IMR-90 (cell line): ENCODE measurements around the gene MTPN. TPM values are rescaled to one million over a fixed set of nuclear protein-coding genes. Genes with fewer than 3 reads are reported as not detected.

Experiments
- ATAC-seq: fragments of 200-7000 bp; cut with Tn5 transposase; 2 replicates; pipeline ENCODE4 v1.9.1; 2020; ENCODE audit warnings: low read depth, mild to moderate bottlenecking, moderate library complexity
- BruUV-seq: library from RNA; stranded (reverse); fragments of 400-500 nt; replicated peaks from 2 replicates; lab custom pipeline; 2021; lab: Mats Ljungman, UMichigan
- CTCF ChIA-PET: fragments of 300-600 bp; formaldehyde crosslinking; extraction: SDS; loops from one replicate; lab custom pipeline; 2021; ENCODE audit warnings: antibody characterized with exemption; lab: Yijun Ruan, JAX
- POLR2A ChIA-PET: fragments of 300-600 bp; sonication (Branson Sonifier 250); formaldehyde crosslinking; loops from one replicate; lab custom pipeline; 2022; ENCODE audit warnings: antibody characterized with exemption; ENCODE audit not compliant: unreplicated experiment; lab: Charles Lee
- DNase-seq: peaks from one replicate; pipeline ENCODE4 v3.0.0; 2013
- H2AFZ ChIP-seq: replicated peaks from 2 replicates; pipeline ENCODE3; 2013; ENCODE audit warnings: low read length, mild to moderate bottlenecking; ENCODE audit not compliant: poor library complexity
- H2AK5ac ChIP-seq: 2 replicates; pipeline ENCODE4 v1.6.1; 2013; ENCODE audit warnings: low read depth, low read length, inconsistent platforms
- H2AK9ac ChIP-seq: replicated peaks from 2 replicates; pipeline ENCODE3; 2013; ENCODE audit warnings: mild to moderate bottlenecking, low read depth, low read length, moderate library complexity; ENCODE audit not compliant: poor library complexity
- H2BK120ac ChIP-seq: 2 replicates; pipeline ENCODE4 v1.6.1; 2013; ENCODE audit warnings: low read depth, low read length, inconsistent platforms
- H2BK15ac ChIP-seq: 3 replicates; pipeline ENCODE4 v1.6.1; 2013; ENCODE audit warnings: low read depth, low read length, inconsistent platforms
- H2BK20ac ChIP-seq: 2 replicates; pipeline ENCODE4 v1.6.1; 2013; ENCODE audit warnings: low read depth, mild to moderate bottlenecking, inconsistent platforms, low read length, moderate library complexity
- H2BK5ac ChIP-seq: 2 replicates; pipeline ENCODE4 v1.6.1; 2013; ENCODE audit warnings: mild to moderate bottlenecking, low read depth, low read length, inconsistent platforms; ENCODE audit not compliant: poor library complexity, severe bottlenecking
- H3K14ac ChIP-seq: replicated peaks from 2 replicates; pipeline ENCODE4 v1.6.1; 2013; ENCODE audit warnings: low read depth, low read length, inconsistent platforms
- H3K18ac ChIP-seq: 2 replicates; pipeline ENCODE4 v1.6.1; 2013; ENCODE audit warnings: low read depth, low read length, control low read depth
- H3K23ac ChIP-seq: 2 replicates; pipeline ENCODE4 v1.6.1; 2013; ENCODE audit warnings: low read depth, low read length, inconsistent platforms
- H3K27ac ChIP-seq: 2 replicates; pipeline ENCODE4 v1.5.1; 2013; ENCODE audit warnings: mild to moderate bottlenecking, control low read depth, low read length; ENCODE audit not compliant: insufficient read depth
- H3K27me3 ChIP-seq: 2 replicates; pipeline ENCODE4 v1.6.1; 2013; ENCODE audit warnings: low read length; ENCODE audit not compliant: control insufficient read depth, insufficient read depth
- H3K36me3 ChIP-seq: 2 replicates; pipeline ENCODE4 v1.6.1; 2013; ENCODE audit warnings: low read length, mixed read lengths; ENCODE audit not compliant: control insufficient read depth, insufficient read depth
- H3K4ac ChIP-seq: 2 replicates; pipeline ENCODE4 v1.6.1; 2013; ENCODE audit warnings: low read depth, low read length, inconsistent platforms
- H3K4me1 ChIP-seq: 2 replicates; pipeline ENCODE4 v1.6.1; 2013; ENCODE audit warnings: low read length, mixed read lengths; ENCODE audit not compliant: control insufficient read depth, insufficient read depth
- H3K4me2 ChIP-seq: 2 replicates; pipeline ENCODE4 v1.6.1; 2013; ENCODE audit warnings: low read depth, mild to moderate bottlenecking, control low read depth, low read length, moderate library complexity
- H3K4me3 ChIP-seq: 2 replicates; pipeline ENCODE4 v1.5.1; 2013; ENCODE audit warnings: low read depth, mild to moderate bottlenecking, control low read depth, low read length, moderate library complexity; ENCODE audit not compliant: insufficient read depth
- H3K56ac ChIP-seq: 2 replicates; pipeline ENCODE4 v1.6.1; 2013; ENCODE audit warnings: low read length, inconsistent platforms; ENCODE audit not compliant: insufficient read depth; ENCODE audit errors: extremely low read depth
- H3K79me1 ChIP-seq, 2 experiments: 2 replicates each; pipeline ENCODE4 v1.6.1; 2013; ENCODE audit warnings: low read length in 2 of 2, inconsistent platforms in 1 of 2, low read depth in 1 of 2
- H3K9ac ChIP-seq: 2 replicates; pipeline ENCODE4 v1.6.1; 2013; ENCODE audit warnings: low read depth, low read length, control low read depth
- H3K9me1 ChIP-seq: 2 replicates; pipeline ENCODE4 v1.6.1; 2013; ENCODE audit warnings: low read length, inconsistent platforms; ENCODE audit not compliant: insufficient read depth
- H3K9me3 ChIP-seq: 2 replicates; pipeline ENCODE4 v1.6.1; 2013; ENCODE audit warnings: low read length; ENCODE audit not compliant: control insufficient read depth, insufficient read depth
- H4K20me1 ChIP-seq: 2 replicates; pipeline ENCODE4 v1.6.1; 2013; ENCODE audit warnings: low read length, inconsistent platforms; ENCODE audit not compliant: insufficient read depth
- H4K5ac ChIP-seq: 2 replicates; pipeline ENCODE4 v1.6.1; 2013; ENCODE audit warnings: mild to moderate bottlenecking, low read depth, low read length, control low read depth
- H4K8ac ChIP-seq, 2 experiments: 2 replicates each; pipeline ENCODE4 v1.6.1; 2013; ENCODE audit warnings: low read depth in 2 of 2, low read length in 2 of 2, control low read depth in 1 of 2, inconsistent platforms in 1 of 2
- H4K91ac ChIP-seq: 2 replicates; pipeline ENCODE4 v1.6.1; 2013; ENCODE audit warnings: low read depth, low read length, inconsistent platforms; ENCODE audit not compliant: insufficient read depth
- NFE2L2 ChIP-seq: fragments of 150-350 bp; IDR thresholded peaks from 2 replicates; pipeline ENCODE4 v1.6.1; 2016; ENCODE audit warnings: low read depth, mild to moderate bottlenecking, low read length
- WGBS, 2 experiments: methylation state at CpG; one replicate each; pipeline versions ENCODE4 v1.1.5 to v1.1.7; 2013; ENCODE audit warnings: missing lambda C conversion rate in 2 of 2; ENCODE audit not compliant: insufficient read length in 1 of 2; ENCODE audit errors: extremely low coverage in 2 of 2; 5-methylcytosine and 5-hydroxymethylcytosine counted together
- dilution Hi-C: fragments of 300-500 bp; cut with HindIII; formaldehyde crosslinking; loops from one replicate; pipeline ENCODE4 v1.14.3; 2018; ENCODE audit warnings: low sequenced_read_pairs; ENCODE audit not compliant: unreplicated experiment
- in situ Hi-C: fragments of 300-500 bp; cut with MboI; formaldehyde crosslinking; loops from 3 replicates; pipeline ENCODE4 v1.14.3; 2019; ENCODE audit warnings: low sequenced_read_pairs, inconsistent platforms, mixed read lengths
- intact Hi-C: fragments of 100-400 bp; cut with micrococcal nuclease; formaldehyde crosslinking; loops from 2 replicates; pipeline ENCODE4 v1.10.0; 2022
- polyA plus RNA-seq, 3 experiments: library from polyadenylated mRNA; depleted of rRNA; stranded (reverse); fragments of >200 nt; gene quantifications; 2 replicates each; pipeline ENCODE4 v1.2.3, GENCODE V29; 2012; ENCODE audit warnings: low replicate concordance in 1 of 3
- total RNA-seq: library from RNA; depleted of rRNA; stranded (reverse); fragments of >200 nt; gene quantifications from 2 replicates; pipeline ENCODE4 v1.2.3, GENCODE V29; 2012
- TF ChIP-seq, protein P1 (sequence below): fragments of 150-350 bp; IDR thresholded peaks from 2 replicates; pipeline ENCODE4 v1.6.1; 2016; ENCODE audit warnings: low read depth, mild to moderate bottlenecking, low read length, moderate library complexity, borderline replicate concordance

The MTPN gene
- total and polyA plus RNA-seq, 2 of the 4 experiments (the other 2 are of a cell fraction), result 58.8 to 94.4 TPM

DNA sequence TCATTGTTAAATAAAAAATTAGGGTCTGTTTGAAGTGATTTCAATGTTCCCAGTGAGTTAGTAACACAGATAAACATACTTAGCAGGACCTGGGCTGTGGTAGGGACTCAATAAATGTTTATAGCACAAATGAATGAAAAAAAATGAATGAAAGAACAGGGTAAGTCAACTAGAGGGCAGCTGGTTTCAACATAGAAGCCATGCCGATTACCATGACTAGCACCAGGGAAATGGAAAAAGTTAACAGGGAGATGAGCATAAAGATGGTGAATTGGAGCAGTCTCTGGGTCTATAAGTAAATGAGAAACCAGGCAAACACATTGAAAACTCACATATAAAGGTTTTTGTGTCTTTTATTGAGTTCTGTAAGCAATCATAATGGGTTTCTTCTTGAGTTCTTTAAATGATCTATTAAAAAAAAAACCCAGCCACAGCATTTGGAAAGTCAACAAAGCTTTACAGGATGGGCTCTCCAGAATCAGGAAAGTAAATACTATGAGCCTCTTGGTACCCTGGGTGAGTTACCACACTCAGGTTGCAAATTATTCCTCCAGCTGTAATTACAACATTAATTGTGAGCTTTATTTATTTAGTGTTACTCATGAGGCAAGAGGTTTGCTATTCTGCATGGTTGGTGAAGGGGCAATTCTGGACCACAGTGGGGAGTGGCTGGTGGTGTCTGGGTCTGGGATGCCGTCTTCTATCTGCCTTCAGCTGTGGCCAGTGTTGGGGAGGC, 46.1 kb upstream of the MTPN start:
- Histone ChIP-seq H3K18ac (no peak overlapping the region), H3K9me3 (no peaks in the 10 kb centered on the region), H3K9ac (no peak overlapping the region), H3K56ac (no peak overlapping the region), H4K8ac (no peak overlapping the region), H3K79me1 (no peaks in the 10 kb centered on the region), H3K23ac (no peak overlapping the region), H2AFZ (no peak overlapping the region), H3K4me2 (no peak overlapping the region), H3K27me3 (peaks cover 4% of the 10 kb centered on the region; the same call in 1 of the 2 replicates), H3K4me1 (no peaks in the 10 kb centered on the region), H3K36me3 (no peaks in the 10 kb centered on the region), H2BK15ac (no peak overlapping the region), H3K14ac (no peak overlapping the region), H2BK120ac (no peak overlapping the region), H4K5ac (no peak overlapping the region), H4K20me1 (no peaks in the 10 kb centered on the region), H3K4ac (no peak overlapping the region), H3K27ac (no peak overlapping the region), H2AK9ac (no peak overlapping the region), H3K4me3 (no peak overlapping the region), H2BK5ac (no peak overlapping the region), H4K91ac (no peak overlapping the region), H3K9me1 (no peaks in the 10 kb centered on the region), H2AK5ac (no peak overlapping the region), H2BK20ac (no peak overlapping the region)
- dilution Hi-C loops (no loop called here), intact Hi-C loops (no loop called here), in situ Hi-C loops (loop anchor here (25.0 kb wide), 1 partner anchor 761 kb away; no protein-coding TSS in a partner anchor)
- no TSS peak for BruUV-seq
- no CpG with 5 or more reads among the region's 2 CpGs for WGBS, 2 experiments
- TF ChIP-seq, protein P1, sequence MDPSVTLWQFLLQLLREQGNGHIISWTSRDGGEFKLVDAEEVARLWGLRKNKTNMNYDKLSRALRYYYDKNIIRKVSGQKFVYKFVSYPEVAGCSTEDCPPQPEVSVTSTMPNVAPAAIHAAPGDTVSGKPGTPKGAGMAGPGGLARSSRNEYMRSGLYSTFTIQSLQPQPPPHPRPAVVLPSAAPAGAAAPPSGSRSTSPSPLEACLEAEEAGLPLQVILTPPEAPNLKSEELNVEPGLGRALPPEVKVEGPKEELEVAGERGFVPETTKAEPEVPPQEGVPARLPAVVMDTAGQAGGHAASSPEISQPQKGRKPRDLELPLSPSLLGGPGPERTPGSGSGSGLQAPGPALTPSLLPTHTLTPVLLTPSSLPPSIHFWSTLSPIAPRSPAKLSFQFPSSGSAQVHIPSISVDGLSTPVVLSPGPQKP, result no peak
- no peak for TF ChIP-seq NFE2L2
- ChIA-PET POLR2A (no interaction called here), CTCF (no interaction called here)
- DNase-seq (no peak), ATAC-seq (no peak)
